Mucosa of stomach (tissue), 1 donor: ENCODE results near the gene RBBP4.
"Not testable (repeated sequence)": the region's sequence is repeated elsewhere in the genome, so short reads cannot be mapped to it uniquely, and the experiment has no call there.

Source experiments
- H3K27me3 ChIP-seq: one replicate; pipeline ENCODE4 v1.7.0; 2013; ENCODE audit warnings: mild to moderate bottlenecking, low read length; ENCODE audit not compliant: control insufficient read depth, insufficient read depth
- H3K36me3 ChIP-seq: one replicate; pipeline ENCODE4 v1.7.0; 2013; ENCODE audit warnings: low read length; ENCODE audit not compliant: control insufficient read depth, insufficient read depth
- H3K4me1 ChIP-seq: one replicate; pipeline ENCODE4 v1.7.0; 2013; ENCODE audit warnings: mild to moderate bottlenecking, low read length; ENCODE audit not compliant: control insufficient read depth, insufficient read depth
- H3K4me3 ChIP-seq: one replicate; pipeline ENCODE4 v1.7.0; 2013; ENCODE audit warnings: low read length
- H3K9ac ChIP-seq: one replicate; pipeline ENCODE4 v1.7.0; 2013; ENCODE audit warnings: mild to moderate bottlenecking, low read length, moderate library complexity
- H3K9me3 ChIP-seq: one replicate; pipeline ENCODE4 v1.7.0; 2013; ENCODE audit warnings: mild to moderate bottlenecking, low read length, moderate library complexity; ENCODE audit not compliant: control insufficient read depth
- donor health status: Pancreatic carcinoma.

RBBP4 gene

DNA sequence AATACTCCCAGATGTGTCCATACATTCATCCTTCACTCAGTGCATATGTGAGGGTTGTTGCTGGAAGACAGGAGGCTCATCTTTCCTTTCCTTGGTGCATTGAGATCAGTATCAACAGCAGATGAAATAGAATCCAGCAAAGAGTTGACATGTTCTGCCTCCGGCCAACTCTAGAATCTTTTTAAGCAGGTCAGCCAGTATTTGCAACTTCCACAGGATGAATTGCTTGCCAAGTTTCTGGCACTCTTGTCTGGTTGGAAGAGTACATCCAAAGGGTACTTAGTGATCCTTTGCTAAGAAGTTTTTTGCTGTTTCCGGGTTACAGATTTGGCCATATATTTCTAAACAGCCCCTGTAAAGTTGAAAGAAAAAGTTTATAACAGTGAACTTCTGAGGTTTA lies 30.5 kb downstream of the RBBP4 start:
- Histone ChIP-seq H3K4me1 (no peaks in the 10 kb centered on the region), H3K9ac (no peak overlapping the region), H3K27me3 (no peaks in the 10 kb centered on the region), H3K36me3 (peaks cover 3% of the 10 kb centered on the region), H3K9me3 (no peaks in the 10 kb centered on the region), H3K4me3 (no peak overlapping the region)

DNA sequence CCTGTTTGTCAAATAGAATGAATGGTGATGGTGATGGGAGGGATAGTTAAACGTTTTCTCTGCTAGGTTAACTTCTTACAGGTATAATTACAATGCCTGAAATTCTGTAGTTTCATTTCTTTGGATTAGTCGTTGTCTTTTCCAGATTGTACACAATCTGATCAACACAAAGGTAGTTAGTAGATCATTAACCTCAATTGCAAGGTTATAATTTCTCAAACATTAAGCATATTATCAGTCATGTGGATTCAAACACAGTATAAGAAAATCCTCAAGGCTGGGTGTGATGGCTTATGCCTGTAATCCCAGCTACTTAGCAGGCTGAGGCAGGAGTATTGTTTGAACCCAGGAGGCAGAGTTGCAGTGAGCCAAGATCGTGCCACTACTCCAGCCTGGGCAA lies 31.0 kb downstream of the RBBP4 start:
- H3K4me1 ChIP-seq: no peaks in the 10 kb centered on the region
- H3K27me3 ChIP-seq: no peaks in the 10 kb centered on the region
- no peak overlapping the region for H3K4me3 ChIP-seq
- H3K36me3 ChIP-seq: peaks cover 6% of the 10 kb centered on the region
- no peaks in the 10 kb centered on the region for H3K9me3 ChIP-seq
- H3K9ac ChIP-seq: no peak overlapping the region

DNA sequence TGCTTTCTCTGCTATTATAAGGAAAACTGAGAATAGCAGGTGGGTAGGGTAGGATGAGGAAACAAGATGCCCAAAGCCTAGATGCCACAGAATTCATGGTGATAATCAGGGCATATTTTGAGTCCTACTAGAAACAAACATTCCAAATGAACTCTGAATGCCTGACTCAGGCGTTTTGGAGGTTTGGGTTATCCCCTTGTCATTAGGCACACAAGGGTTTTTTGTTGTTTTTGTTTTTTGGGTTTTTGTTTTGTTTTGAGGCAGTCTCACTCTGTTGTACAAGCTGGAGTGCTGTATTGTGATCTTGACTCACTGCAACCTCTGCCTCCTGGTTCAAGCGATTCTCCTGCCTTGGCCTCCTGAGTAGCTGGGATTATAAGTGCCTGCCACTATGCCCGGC lies 32.4 kb downstream of the RBBP4 start:
- Histone ChIP-seq H3K9ac (no peak overlapping the region), H3K4me3 (no peak overlapping the region), H3K9me3 (no peaks in the 10 kb centered on the region), H3K36me3 (peaks cover 6% of the 10 kb centered on the region), H3K4me1 (no peaks in the 10 kb centered on the region), H3K27me3 (no peaks in the 10 kb centered on the region)

DNA sequence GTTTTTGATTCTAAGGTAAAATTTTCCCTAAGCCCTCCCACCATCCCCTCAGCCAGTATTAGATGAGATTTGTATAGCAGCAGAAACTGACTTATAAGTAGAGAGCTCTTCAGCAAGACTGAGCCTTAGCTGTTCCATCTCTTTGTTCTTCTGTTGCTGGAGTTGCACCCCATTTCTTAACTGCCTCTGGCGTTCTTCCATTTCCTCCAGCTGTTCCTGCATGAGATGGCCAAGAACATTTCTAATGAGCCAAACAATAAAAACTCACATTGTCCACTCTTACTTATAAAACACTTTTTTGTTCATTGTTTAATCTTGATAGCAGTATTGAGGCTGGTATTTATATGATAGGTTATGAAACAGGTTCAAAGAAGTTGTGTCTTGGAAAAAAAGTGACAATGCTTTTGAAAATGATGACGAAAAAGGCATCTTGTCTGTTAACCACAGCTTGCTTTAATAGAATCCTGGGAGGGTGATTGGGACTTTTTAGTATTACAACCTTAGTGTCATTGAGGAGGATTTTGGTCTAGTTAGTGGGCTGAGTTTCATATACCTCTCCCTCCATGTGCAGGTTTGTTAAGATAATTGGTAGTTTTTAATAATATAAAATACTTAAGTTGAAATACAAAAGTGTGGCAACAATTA lies 33.3 kb downstream of the RBBP4 start:
- no peaks in the 10 kb centered on the region for H3K4me1 ChIP-seq
- H3K36me3 ChIP-seq: peaks cover 6% of the 10 kb centered on the region
- H3K9ac ChIP-seq: no peak overlapping the region
- H3K9me3 ChIP-seq: no peaks in the 10 kb centered on the region
- H3K4me3 ChIP-seq: no peak overlapping the region
- no peaks in the 10 kb centered on the region for H3K27me3 ChIP-seq

DNA sequence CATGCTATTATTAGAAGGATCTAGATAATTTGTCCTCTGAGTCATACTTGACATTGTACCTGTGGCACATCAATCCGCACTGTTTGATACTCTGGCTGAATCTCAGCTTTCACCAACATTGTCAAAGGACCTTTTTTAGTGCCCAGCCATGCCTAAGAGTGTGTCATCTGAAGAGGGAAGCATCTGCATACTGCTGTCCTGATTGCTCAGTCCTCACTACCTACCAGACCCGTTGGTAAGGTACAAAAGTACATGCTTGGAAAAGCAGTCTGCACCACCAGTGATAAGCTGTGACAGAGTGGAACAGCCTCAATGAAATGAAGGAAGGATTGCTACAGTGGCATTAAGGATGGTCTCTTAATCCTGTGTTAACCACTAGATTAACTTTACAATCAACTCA lies 34.5 kb downstream of the RBBP4 start:
- Histone ChIP-seq H3K36me3 (peaks cover 6% of the 10 kb centered on the region), H3K4me1 (no peaks in the 10 kb centered on the region)

DNA sequence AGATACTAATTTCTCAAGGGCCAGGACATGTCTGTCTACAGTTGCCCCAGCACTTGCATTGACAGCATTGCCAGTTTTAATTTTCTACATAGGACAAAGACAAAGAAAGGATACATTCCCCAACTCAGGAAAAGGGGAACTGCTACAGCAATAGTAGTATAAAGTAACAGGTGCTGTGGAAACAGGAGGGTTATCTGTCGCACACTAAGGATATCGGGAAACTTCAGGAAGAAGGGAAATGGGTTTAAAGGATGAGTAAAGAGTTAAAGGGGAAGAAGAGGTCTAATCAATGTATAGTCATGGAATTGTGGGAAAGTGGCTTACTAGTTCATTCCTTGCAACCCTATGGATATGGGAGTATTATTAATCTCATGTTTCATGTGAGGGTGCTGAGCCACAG lies 35.4 kb downstream of the RBBP4 start:
- no peaks in the 10 kb centered on the region for H3K4me1 ChIP-seq

More for the DNA sequence above, 34.5 kb downstream of the RBBP4 start:
- no peaks in the 10 kb centered on the region for H3K27me3 ChIP-seq
- no peak overlapping the region for H3K9ac ChIP-seq
- no peaks in the 10 kb centered on the region for H3K9me3 ChIP-seq
- H3K4me3 ChIP-seq: no peak overlapping the region

DNA sequence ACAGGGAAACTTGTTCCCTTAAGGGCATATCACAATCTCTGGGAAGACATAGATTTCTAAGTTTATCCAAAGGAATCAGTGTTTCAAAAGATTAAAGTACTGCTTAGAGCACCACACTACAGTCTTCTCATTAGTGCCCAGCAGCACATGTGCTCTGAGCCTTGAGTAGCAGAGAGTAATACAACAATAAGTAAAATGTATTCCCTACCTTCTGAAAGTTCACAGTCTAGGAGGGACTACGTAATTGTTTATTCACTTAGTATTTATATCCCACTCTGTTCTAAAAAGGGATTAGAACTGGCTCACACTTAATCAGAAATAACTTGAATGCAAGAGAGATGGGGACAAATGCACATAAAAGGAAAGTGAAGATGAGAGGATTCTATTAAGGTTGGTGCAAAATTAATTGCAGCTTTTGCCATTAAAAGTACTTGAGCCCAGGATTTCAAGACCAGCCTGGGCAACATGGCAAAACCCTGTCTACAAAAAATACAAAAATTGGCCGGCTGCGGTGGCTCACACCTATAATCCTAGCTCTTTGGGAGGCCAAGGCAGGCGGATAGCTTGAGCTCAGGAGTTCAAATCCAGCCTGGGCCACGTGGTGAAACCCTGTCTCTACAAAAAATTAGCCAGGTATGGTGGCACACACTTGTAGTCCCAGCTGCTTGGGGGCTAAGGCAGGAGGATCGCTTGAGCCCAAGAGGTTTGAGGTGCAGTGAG lies 42.6 kb downstream of the RBBP4 start:
- Histone ChIP-seq H3K9me3 (no peaks in the 10 kb centered on the region), H3K36me3 (no peaks in the 10 kb centered on the region), H3K27me3 (no peaks in the 10 kb centered on the region), H3K4me3 (no peak overlapping the region), H3K9ac (peak overlapping the region; percentile 15), H3K4me1 (peaks cover 14% of the 10 kb centered on the region)

More for the DNA sequence above, 35.4 kb downstream of the RBBP4 start:
- Histone ChIP-seq H3K9me3 (no peaks in the 10 kb centered on the region), H3K36me3 (peaks cover 6% of the 10 kb centered on the region), H3K4me3 (no peak overlapping the region), H3K9ac (no peak overlapping the region), H3K27me3 (no peaks in the 10 kb centered on the region)

DNA sequence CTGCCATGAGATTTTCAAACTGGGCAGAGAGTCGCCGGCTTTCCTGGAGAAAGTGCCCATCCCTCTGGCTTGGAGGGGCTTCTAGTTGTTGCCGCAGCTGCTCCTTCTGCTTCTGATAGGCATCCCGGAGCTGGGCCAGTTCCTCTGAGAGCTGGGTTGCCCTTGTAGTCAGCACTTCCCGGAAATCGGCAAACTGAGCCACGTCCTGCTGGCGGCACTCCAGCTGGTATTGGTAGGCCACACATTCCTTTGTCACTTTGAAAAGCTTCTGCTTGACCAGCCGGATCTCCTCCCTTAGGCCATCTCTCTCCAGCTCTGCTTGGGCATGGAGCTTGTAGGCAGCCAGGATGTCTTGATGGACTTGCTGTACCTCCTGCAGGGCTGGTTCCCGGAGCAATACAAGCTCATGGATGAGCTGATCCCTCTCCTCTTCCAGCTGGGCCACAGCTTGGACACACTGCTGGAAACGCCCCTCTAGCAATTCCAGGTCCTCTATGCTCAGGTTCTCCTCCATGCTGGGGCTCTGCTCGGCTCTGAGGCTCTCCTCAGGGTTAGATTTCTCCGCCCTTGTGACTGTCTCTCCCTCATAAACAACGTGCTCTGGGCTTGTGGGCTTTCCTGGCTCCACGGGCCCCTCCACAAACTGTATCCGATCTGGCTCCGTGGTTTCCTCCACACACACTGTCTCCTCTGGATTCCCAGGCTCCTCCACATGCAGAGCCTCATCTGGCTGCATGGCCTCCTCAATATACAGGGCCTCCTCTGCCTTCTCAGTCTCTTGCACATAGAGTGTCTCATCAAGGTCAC lies 44.3 kb downstream of the RBBP4 start:
- peaks cover 14% of the 10 kb centered on the region for H3K4me1 ChIP-seq
- no peaks in the 10 kb centered on the region for H3K9me3 ChIP-seq
- H3K4me3 ChIP-seq: no peak overlapping the region
- H3K9ac ChIP-seq: no peak overlapping the region
- no peaks in the 10 kb centered on the region for H3K27me3 ChIP-seq
- H3K36me3 ChIP-seq: no peaks in the 10 kb centered on the region

DNA sequence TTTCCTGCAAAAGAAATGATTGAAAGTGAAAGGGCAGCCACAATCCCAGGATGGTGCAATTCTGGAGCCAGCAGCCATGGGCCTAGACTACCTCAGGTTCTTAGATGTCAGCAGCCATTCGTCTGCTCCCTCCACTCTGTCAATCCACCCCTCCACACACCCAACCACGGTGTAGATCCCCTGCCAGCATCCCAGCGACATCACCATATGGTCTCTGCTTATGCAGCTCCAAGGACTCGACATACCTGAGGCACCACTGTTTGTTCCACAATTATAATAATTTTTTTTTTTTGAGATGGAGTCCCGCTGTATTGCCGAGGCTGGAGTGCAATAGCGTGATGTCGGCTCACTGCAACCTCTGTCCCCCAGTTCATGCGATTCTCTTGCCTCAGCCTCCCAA lies 45.0 kb downstream of the RBBP4 start:
- peaks cover 14% of the 10 kb centered on the region for H3K4me1 ChIP-seq
- no peak overlapping the region for H3K9ac ChIP-seq
- no peak overlapping the region for H3K4me3 ChIP-seq
- no peaks in the 10 kb centered on the region for H3K27me3 ChIP-seq
- H3K36me3 ChIP-seq: no peaks in the 10 kb centered on the region
- no peaks in the 10 kb centered on the region for H3K9me3 ChIP-seq

DNA sequence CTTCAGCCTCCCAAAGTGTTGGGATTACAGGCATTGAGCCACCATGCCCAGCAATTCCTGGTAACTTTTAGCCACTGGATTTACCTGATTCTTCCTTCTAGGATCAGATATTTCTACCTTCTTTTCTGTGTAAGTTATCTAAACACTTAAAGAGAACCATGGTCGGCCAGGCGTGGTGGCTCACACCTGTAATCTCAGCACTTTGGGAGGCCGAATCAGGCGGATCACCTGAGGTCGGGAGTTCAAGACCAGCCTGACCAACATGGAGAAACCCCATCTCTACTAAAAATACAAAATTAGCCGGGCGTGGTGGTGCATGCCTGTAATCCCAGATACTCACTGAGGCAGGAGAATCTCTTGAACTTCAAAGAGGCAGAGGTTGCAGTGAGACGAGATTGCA lies 46.0 kb downstream of the RBBP4 start:
- not testable (repeated sequence) for H3K9ac ChIP-seq, H3K36me3 ChIP-seq, H3K27me3 ChIP-seq, H3K9me3 ChIP-seq, H3K4me3 ChIP-seq
- peaks cover 22% of the 10 kb centered on the region for H3K4me1 ChIP-seq

DNA sequence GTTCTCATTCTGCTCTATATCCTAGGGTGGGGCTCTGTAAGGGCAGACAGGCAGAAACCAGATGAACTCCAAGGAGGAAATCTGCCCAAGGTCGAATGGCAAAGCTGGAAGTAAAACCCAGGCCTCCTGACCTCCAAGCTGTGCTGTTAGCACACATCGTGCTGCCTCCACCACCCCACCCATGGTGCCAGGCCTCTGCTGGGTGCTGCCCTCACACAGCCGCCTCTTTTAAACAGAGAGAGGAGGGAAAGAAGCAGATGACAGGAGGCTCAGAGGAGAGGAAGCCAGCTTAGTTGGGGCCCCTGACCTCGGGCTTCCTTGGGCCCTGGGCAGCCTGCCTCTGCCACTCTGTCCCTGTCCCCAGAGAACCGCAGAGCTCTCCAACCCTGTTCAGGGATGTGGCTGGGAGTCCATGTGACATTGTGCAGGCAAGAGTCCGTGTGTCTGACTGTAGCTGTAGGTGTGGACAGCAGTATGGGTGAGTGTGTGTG lies 50.5 kb downstream of the RBBP4 start:
- H3K9ac ChIP-seq: peak overlapping the region; percentile 33
- no peaks in the 10 kb centered on the region for H3K9me3 ChIP-seq
- H3K36me3 ChIP-seq: no peaks in the 10 kb centered on the region
- H3K27me3 ChIP-seq: peaks cover 6% of the 10 kb centered on the region
- H3K4me1 ChIP-seq: peaks cover 24% of the 10 kb centered on the region
- H3K4me3 ChIP-seq: no peak overlapping the region
